IgD-negative memory B cell (primary cell): ENCODE data around the gene ZFYVE19. TPM values are rescaled to one million over a fixed set of nuclear protein-coding genes. Genes with fewer than 3 reads are reported as not detected.

Experiments
- H3K27ac Mint-ChIP-seq, 3 donors: one replicate each; pipeline ENCODE4 v1.8.0; 2020 to 2022; ENCODE audit warnings: mild to moderate bottlenecking in 3 of 3, mixed read lengths in 3 of 3, moderate library complexity in 1 of 3
- H3K27me3 Mint-ChIP-seq: one replicate; pipeline ENCODE4 v1.8.0; 2021; ENCODE audit warnings: mixed read lengths
- H3K36me3 Mint-ChIP-seq: one replicate; pipeline ENCODE4 v1.8.0; 2020; ENCODE audit warnings: mild to moderate bottlenecking, mixed read lengths
- H3K4me1 Mint-ChIP-seq, 3 donors: one replicate each; pipeline ENCODE4 v1.8.0; 2020 to 2022; ENCODE audit warnings: mixed read lengths in 3 of 3, mild to moderate bottlenecking in 1 of 3
- H3K4me3 Mint-ChIP-seq, 4 donors: one replicate each; pipeline ENCODE4 v1.8.0; 2020 to 2022; ENCODE audit warnings: mild to moderate bottlenecking in 4 of 4, mixed read lengths in 4 of 4, moderate library complexity in 3 of 4
- H3K9me3 Mint-ChIP-seq, 3 donors: one replicate each; pipeline ENCODE4 v1.8.0; 2020 to 2021; ENCODE audit warnings: mixed read lengths in 3 of 3, mild to moderate bottlenecking in 1 of 3
- polyA plus RNA-seq: library from polyadenylated mRNA; unstranded; fragments of 300-500 nt; fragmentation: Illumina TruSeq; gene quantifications from one replicate; pipeline ENCODE4 v1.2.3, GENCODE V29; 2021

The ZFYVE19 gene
- polyA plus RNA-seq, 1 donor from 2014 or later: 16.0 TPM

GRCh38 chr15:40843885-40844695, 37.2 kb downstream of the ZFYVE19 start, which contains the start of gene SPINT1:
SPINT1 (plus strand) TSS chr15:40844048; CDS start chr15:40844555, 507 bp downstream.
- peak within 1 kb of the TSS; percentile 36 to 92 (median 92) for H3K27ac Mint-ChIP-seq
- H3K4me1 Mint-ChIP-seq: peaks cover 18 to 30% (median 18%) of the 10 kb centered on the region in 3 donors
- H3K36me3 Mint-ChIP-seq: peaks cover 4% of the 10 kb centered on the region
- no peaks in the 10 kb centered on the region for H3K9me3 Mint-ChIP-seq
- peaks cover 2% of the 10 kb centered on the region for H3K27me3 Mint-ChIP-seq
- H3K4me3 Mint-ChIP-seq: peak within 1 kb of the TSS; percentile 86 to 95 (median 94)

- peak overlapping the region; percentile 36 to 92 (median 92) for H3K27ac Mint-ChIP-seq
- H3K4me3 Mint-ChIP-seq: peak overlapping the region; percentile 86 to 95 (median 91)
- H3K27me3 Mint-ChIP-seq: peaks cover 2% of the 10 kb centered on the region
- no peaks in the 10 kb centered on the region for H3K9me3 Mint-ChIP-seq
- H3K36me3 Mint-ChIP-seq: peaks cover 4% of the 10 kb centered on the region
- H3K4me1 Mint-ChIP-seq: peaks cover 18 to 30% (median 18%) of the 10 kb centered on the region in 3 donors
Observed at GRCh38 chr15:40844696-40845030, 37.8 kb downstream of the ZFYVE19 start.

DNA sequence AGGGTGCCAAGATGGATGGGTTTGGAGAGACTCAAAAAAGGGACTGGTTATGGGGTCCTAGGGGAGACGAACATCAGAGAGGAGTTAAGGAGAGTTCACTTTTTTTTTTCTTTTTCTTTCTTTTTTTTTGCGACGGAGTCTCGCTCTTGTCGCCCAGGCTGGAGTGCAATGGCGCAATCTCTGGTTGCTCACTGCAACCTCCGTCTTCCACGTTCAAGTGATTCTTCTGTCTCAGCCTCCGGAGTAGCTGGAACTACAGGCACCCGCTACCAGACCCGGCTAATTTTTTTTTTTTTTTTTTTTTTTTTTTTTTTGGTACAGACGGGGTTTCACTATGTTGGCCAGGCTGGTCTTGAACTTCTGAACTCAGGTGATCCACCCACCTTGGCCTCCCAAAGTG, 38.1 kb downstream of the ZFYVE19 start:
- Mint-ChIP-seq H3K4me3 (peak overlapping the region; percentile 86 to 95 (median 91)), H3K36me3 (peaks cover 3% of the 10 kb centered on the region), H3K27me3 (peaks cover 2% of the 10 kb centered on the region), H3K9me3 (no peaks in the 10 kb centered on the region), H3K4me1 (peaks cover 18 to 30% (median 18%) of the 10 kb centered on the region in 3 donors), H3K27ac (peak overlapping the region; percentile 36 to 92 (median 92))

- Mint-ChIP-seq H3K9me3 (no peaks in the 10 kb centered on the region), H3K27ac (no peak overlapping the region), H3K36me3 (peaks cover 1% of the 10 kb centered on the region), H3K27me3 (peaks cover 2% of the 10 kb centered on the region), H3K4me3 (peak overlapping the region; percentile 34 to 76 (median 70)), H3K4me1 (peaks cover 18 to 30% (median 18%) of the 10 kb centered on the region in 3 donors)
Observed at GRCh38 chr15:40845511-40846284, 38.8 kb downstream of the ZFYVE19 start.

DNA sequence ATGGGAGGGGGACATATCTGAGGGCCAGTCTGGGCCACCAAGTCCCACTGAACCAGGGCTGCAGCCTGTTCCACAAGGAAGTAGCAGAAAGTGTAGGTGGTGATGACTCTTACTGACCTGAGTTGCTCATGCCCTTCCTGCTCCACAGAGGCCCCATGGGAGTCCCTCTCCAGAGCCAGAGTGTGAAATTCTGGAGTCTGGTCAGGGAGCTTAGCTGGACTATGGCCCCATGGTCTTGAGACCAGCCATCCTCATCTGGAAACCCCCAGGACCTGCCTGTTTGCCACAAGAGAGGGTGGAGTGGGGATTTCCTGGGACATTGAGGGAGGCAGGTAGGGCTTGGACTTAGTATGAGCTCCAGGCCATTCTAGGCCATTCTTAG, 39.9 kb downstream of the ZFYVE19 start:
- Mint-ChIP-seq H3K27ac (peak overlapping the region; percentile 19 to 89 (median 33)), H3K4me1 (peaks cover 18 to 31% (median 18%) of the 10 kb centered on the region in 3 donors), H3K27me3 (peaks cover 2% of the 10 kb centered on the region), H3K4me3 (peak overlapping the region in 2 of 4 donors; percentile 65 to 86), H3K36me3 (peaks cover 1% of the 10 kb centered on the region), H3K9me3 (no peaks in the 10 kb centered on the region)

DNA sequence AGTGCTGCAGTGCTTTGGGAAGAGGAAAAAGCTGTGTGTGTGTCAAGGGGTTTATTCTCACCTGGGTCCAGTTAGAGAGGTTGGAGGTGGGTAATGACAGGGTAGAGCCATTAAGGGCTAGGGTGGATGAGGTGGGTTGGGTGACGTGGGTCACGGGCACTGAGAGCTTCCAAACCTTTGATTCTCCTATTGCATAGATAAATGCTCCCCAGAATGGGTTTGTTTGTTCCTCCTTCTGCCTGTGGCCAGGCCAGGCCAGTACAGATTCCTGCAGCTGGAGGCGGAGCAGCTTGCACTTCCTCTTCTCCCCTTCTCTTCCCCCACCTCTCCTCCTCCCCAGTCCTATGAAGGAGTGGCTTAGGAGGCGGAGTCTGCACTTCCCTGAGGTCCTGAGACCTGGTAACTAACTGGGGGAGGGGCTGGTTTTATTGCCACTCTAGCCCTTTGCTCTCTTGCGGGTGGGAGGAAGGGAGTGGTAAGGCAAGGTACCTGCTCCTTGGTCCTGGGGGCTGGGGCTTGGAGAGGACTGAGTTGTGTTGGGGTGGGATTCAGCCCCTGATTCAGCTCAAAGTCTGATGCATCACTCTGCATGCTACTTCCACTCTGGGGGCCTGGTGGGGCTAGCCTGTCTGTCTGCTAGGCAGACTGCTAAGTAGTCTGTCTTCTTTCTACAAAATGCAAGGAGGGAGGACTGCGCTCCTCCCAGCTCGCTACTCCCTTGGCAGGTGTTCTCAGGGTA, 40.5 kb downstream of the ZFYVE19 start:
- peaks cover 18 to 31% (median 18%) of the 10 kb centered on the region in 3 donors for H3K4me1 Mint-ChIP-seq
- H3K9me3 Mint-ChIP-seq: no peaks in the 10 kb centered on the region
- peak overlapping the region; percentile 18 to 88 (median 38) for H3K27ac Mint-ChIP-seq
- peaks cover 1% of the 10 kb centered on the region for H3K36me3 Mint-ChIP-seq
- peak overlapping the region; percentile 47 to 86 (median 63) for H3K4me3 Mint-ChIP-seq
- H3K27me3 Mint-ChIP-seq: peaks cover 2% of the 10 kb centered on the region

GRCh38 chr15:40850576-40851112, 43.8 kb downstream of the ZFYVE19 start:
- H3K27ac Mint-ChIP-seq: no peak overlapping the region
- H3K9me3 Mint-ChIP-seq: no peaks in the 10 kb centered on the region

GRCh38 chr15:40852529-40852928, 45.6 kb downstream of the ZFYVE19 start:
- peaks cover 1% of the 10 kb centered on the region for H3K36me3 Mint-ChIP-seq
- peak overlapping the region in 1 of 3 donors; percentile 62 for H3K27ac Mint-ChIP-seq
- no peaks in the 10 kb centered on the region for H3K27me3 Mint-ChIP-seq
- no peak overlapping the region for H3K4me3 Mint-ChIP-seq
- peaks cover 5 to 7% (median 7%) of the 10 kb centered on the region in 3 donors for H3K4me1 Mint-ChIP-seq
- no peaks in the 10 kb centered on the region for H3K9me3 Mint-ChIP-seq

More at GRCh38 chr15:40850576-40851112, 43.8 kb downstream of the ZFYVE19 start:
- H3K36me3 Mint-ChIP-seq: peaks cover 1% of the 10 kb centered on the region
- H3K4me3 Mint-ChIP-seq: no peak overlapping the region
- peaks cover 11 to 19% (median 13%) of the 10 kb centered on the region in 3 donors for H3K4me1 Mint-ChIP-seq
- no peaks in the 10 kb centered on the region for H3K27me3 Mint-ChIP-seq

GRCh38 chr15:40853241-40853890, 46.5 kb downstream of the ZFYVE19 start:
- H3K9me3 Mint-ChIP-seq: no peaks in the 10 kb centered on the region
- no peak overlapping the region for H3K27ac Mint-ChIP-seq
- peaks cover 1% of the 10 kb centered on the region for H3K36me3 Mint-ChIP-seq
- peaks cover 0 to 5% (median 3%) of the 10 kb centered on the region in 3 donors for H3K4me1 Mint-ChIP-seq
- H3K27me3 Mint-ChIP-seq: no peaks in the 10 kb centered on the region
- H3K4me3 Mint-ChIP-seq: no peak overlapping the region

- Mint-ChIP-seq H3K4me1 (peaks cover 2 to 4% (median 3%) of the 10 kb centered on the region in 3 donors), H3K27ac (no peak overlapping the region), H3K27me3 (no peaks in the 10 kb centered on the region), H3K36me3 (no peaks in the 10 kb centered on the region), H3K4me3 (no peak overlapping the region), H3K9me3 (no peaks in the 10 kb centered on the region)
Observed at GRCh38 chr15:40854161-40854560, 47.3 kb downstream of the ZFYVE19 start.

DNA sequence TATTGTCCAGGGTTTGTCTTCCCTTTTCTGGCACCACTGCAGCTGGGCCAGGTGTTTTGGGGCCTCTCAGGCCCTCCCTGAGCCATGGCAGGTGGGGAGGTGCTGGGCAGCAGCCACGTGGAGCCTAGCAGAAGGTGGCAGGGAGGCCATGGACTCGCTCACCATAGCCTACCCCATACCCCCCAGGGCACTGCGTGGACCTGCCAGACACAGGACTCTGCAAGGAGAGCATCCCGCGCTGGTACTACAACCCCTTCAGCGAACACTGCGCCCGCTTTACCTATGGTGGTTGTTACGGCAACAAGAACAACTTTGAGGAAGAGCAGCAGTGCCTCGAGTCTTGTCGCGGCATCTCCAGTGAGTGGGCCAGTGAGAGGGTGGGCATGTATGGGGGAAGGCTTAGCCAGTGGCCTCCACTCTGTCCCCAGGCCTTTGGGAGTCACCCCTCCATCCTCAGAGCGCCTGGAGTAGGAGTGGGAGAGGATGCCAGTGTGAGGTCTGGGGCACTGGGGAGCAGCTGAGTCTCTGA, 48.9 kb downstream of the ZFYVE19 start:
- Mint-ChIP-seq H3K36me3 (no peaks in the 10 kb centered on the region), H3K9me3 (no peaks in the 10 kb centered on the region), H3K27ac (no peak overlapping the region), H3K27me3 (no peaks in the 10 kb centered on the region), H3K4me1 (peaks cover 2 to 6% (median 3%) of the 10 kb centered on the region in 3 donors), H3K4me3 (no peak overlapping the region)

GRCh38 chr15:40856746-40857145, 49.9 kb downstream of the ZFYVE19 start:
- Mint-ChIP-seq H3K4me3 (no peak overlapping the region), H3K27ac (no peak overlapping the region), H3K36me3 (no peaks in the 10 kb centered on the region), H3K4me1 (peaks cover 1 to 6% (median 2%) of the 10 kb centered on the region in 3 donors), H3K9me3 (no peaks in the 10 kb centered on the region), H3K27me3 (no peaks in the 10 kb centered on the region)

- Mint-ChIP-seq H3K4me3 (no peak overlapping the region), H3K9me3 (no peaks in the 10 kb centered on the region), H3K27ac (no peak overlapping the region), H3K4me1 (peaks cover 1 to 6% (median 2%) of the 10 kb centered on the region in 3 donors), H3K36me3 (no peaks in the 10 kb centered on the region), H3K27me3 (no peaks in the 10 kb centered on the region)
Observed at GRCh38 chr15:40857601-40858341, 50.9 kb downstream of the ZFYVE19 start.
